GM12878 (cell line): Measurements from ENCODE around the gene PID1. TPM values are rescaled to one million over a fixed set of nuclear protein-coding genes. Genes with fewer than 3 reads are reported as not detected.

Experiments
- CBFB ChIP-seq: IDR thresholded peaks from 2 replicates; pipeline ENCODE4 v1.6.1; 2016; ENCODE audit warnings: antibody characterized with exemption, low read depth
- CEBPB ChIP-seq, 2 experiments: fragments of 150-350 bp in 1 of 2; IDR thresholded peaks; 2 replicates each; pipeline ENCODE4 v1.6.1; 2012 to 2014; ENCODE audit warnings: low read depth in 2 of 2, low read length in 2 of 2, borderline replicate concordance in 1 of 2, inconsistent platforms in 1 of 2
- NFIC ChIP-seq: IDR thresholded peaks from 2 replicates; pipeline ENCODE4 v1.6.1; 2012; ENCODE audit warnings: low read depth, mild to moderate bottlenecking, inconsistent platforms, low read length, moderate library complexity
- NKRF ChIP-seq: fragments of 450-650 bp; conservative IDR thresholded peaks from 2 replicates; pipeline ENCODE4 v1.6.1; 2017; ENCODE audit warnings: mild to moderate bottlenecking, moderate library complexity
- RB1 ChIP-seq: fragments of 450-650 bp; formaldehyde crosslinking; IDR thresholded peaks from 2 replicates; pipeline ENCODE4 v1.6.1; 2017; ENCODE audit warnings: mild to moderate bottlenecking, borderline replicate concordance
- SKIL ChIP-seq: fragments of 450-650 bp; IDR thresholded peaks from 2 replicates; pipeline ENCODE4 v1.6.1; 2017; ENCODE audit warnings: mild to moderate bottlenecking, low read depth, inconsistent platforms; ENCODE audit not compliant: poor library complexity, severe bottlenecking
- TARDBP ChIP-seq: IDR thresholded peaks from 2 replicates; pipeline ENCODE4 v1.6.1; 2016; ENCODE audit warnings: borderline replicate concordance
- ZBTB11 ChIP-seq: fragments of 450-650 bp; formaldehyde crosslinking; IDR thresholded peaks from 2 replicates; pipeline ENCODE4 v1.5.0; 2022; ENCODE audit warnings: mild to moderate bottlenecking, missing genetic modification characterization
- ZNF274 ChIP-seq: IDR thresholded peaks from one replicate; pipeline ENCODE4 v1.8.0; 2011; ENCODE audit not compliant: insufficient read length, insufficient read depth
- ZNF592 ChIP-seq: fragments of 450-650 bp; IDR thresholded peaks from 2 replicates; pipeline ENCODE4 v1.6.1; 2017; ENCODE audit warnings: mild to moderate bottlenecking, moderate library complexity
- polyA plus RNA-seq, 11 experiments: library from polyadenylated mRNA; depleted of rRNA in 4 of 11; unstranded in 6 of 11; stranded (reverse) in 5 of 11; fragments of >200 nt; fragmentation: Nextera tagmentation in 4 of 11; fragmentation: Illumina TruSeq in 1 of 11; extraction: Ambion mirVana in 4 of 11; extraction: Trizol in 1 of 11; gene quantifications; 1 replicate in 1 of 11; 2 replicates in 10 of 11; pipeline versions ENCODE4 v1.2.1 to v1.2.3, GENCODE V29; 2011 to 2016; ENCODE audit warnings: inconsistent platforms in 2 of 11, missing spikeins in 2 of 11, low read depth in 1 of 11
- total RNA-seq, 4 experiments: library from RNA; depleted of rRNA in 3 of 4; stranded (reverse); fragments of >200 nt in 3 of 4; fragmentation: Illumina TruSeq in 1 of 4; extraction: Trizol in 1 of 4; gene quantifications; 2 replicates each; pipeline versions ENCODE4 v1.2.1 to v1.2.3, GENCODE V29; 2013 to 2021

Gene PID1
- total and polyA plus RNA-seq, 10 of the 15 experiments (the other 5 are each of a cell fraction or from before 2014, with no cell fraction given) = not detected

- TF ChIP-seq ZNF592 (no peak), NFIC (no peak), RB1 (no peak), ZBTB11 (CRISPR knock-in tag) (no peak), NKRF (no peak), CEBPB (IDR thresholded peaks at IDR 0.05; ENCODE audit: borderline replicate concordance in 1 of 2, low read depth in 2 of 2, low read length in 2 of 2) (no peak), CBFB (no peak), TARDBP (no peak), SKIL (no peak), ZNF274 (no peak)
Observed at GRCh38 chr2:229226382-229226781, 44.7 kb downstream of the PID1 start (continued).
